Gastrocnemius medialis (tissue), 4 donors: ENCODE measurements around the gene SH2D3A. TPM values are rescaled to one million over a fixed set of nuclear protein-coding genes. Genes with fewer than 3 reads are reported as not detected.

Source experiments
- ATAC-seq, 2 donors: fragments of 150-250 bp; one replicate each; pipeline ENCODE4 v1.9.1; 2016
- DNase-seq, 2 donors: peaks; one replicate each; pipeline ENCODE4 v3.0.0-alpha.2; 2019
- H3K27ac ChIP-seq, 4 donors: fragments of 200-600 bp; sonication (generic); 1 replicate in 1 of 4; 2 replicates in 3 of 4; pipeline ENCODE4 v1.5.1; 2016 to 2018; ENCODE audit warnings: mild to moderate bottlenecking in 2 of 4, moderate library complexity in 1 of 4
- H3K27me3 ChIP-seq, 3 donors: fragments of 200-600 bp; sonication (generic) in 2 of 3; 1 replicate in 1 of 3; 2 replicates in 2 of 3; pipeline versions ENCODE4 v1.5.1 to v1.6.0; 2016 to 2019; ENCODE audit warnings: mild to moderate bottlenecking in 1 of 3, moderate library complexity in 1 of 3
- H3K36me3 ChIP-seq, 2 donors: fragments of 200-600 bp; sonication (generic) in 1 of 2; one replicate each; pipeline ENCODE4 v1.5.1; 2017 to 2018
- H3K4me1 ChIP-seq, 2 donors: fragments of 200-600 bp; sonication (generic) in 1 of 2; one replicate each; pipeline ENCODE4 v1.5.1; 2016 to 2017; ENCODE audit warnings: mild to moderate bottlenecking in 2 of 2
- H3K4me3 ChIP-seq, 4 donors: fragments of 200-600 bp; sonication (generic) in 3 of 4; 1 replicate in 1 of 4; 2 replicates in 3 of 4; pipeline ENCODE4 v1.5.1; 2016 to 2019; ENCODE audit warnings: mild to moderate bottlenecking in 2 of 4
- H3K9me3 ChIP-seq, 3 donors: fragments of 200-600 bp; sonication (generic) in 2 of 3; 1 replicate in 1 of 3; 2 replicates in 2 of 3; pipeline ENCODE4 v1.5.1; 2016 to 2019
- POLR2A ChIP-seq, 2 donors: fragments of 450-650 bp; IDR thresholded peaks; one replicate each; pipeline ENCODE4 v1.6.1; 2017; ENCODE audit warnings: antibody characterized with exemption in 2 of 2, mild to moderate bottlenecking in 2 of 2, moderate library complexity in 2 of 2
- in situ Hi-C, 4 donors: fragments of 200-750 bp; cut with MboI; loops; one replicate each; pipeline versions ENCODE4 v1.15.0 to v1.8.0; 2017; ENCODE audit warnings: low sequenced_read_pairs in 4 of 4
- intact Hi-C: fragments of 100-400 bp; cut with DNase I; formaldehyde crosslinking; loops from one replicate; pipeline ENCODE4 v1.15.1; 2023; ENCODE audit warnings: low total_unique reads
- total RNA-seq, 4 donors: library from RNA; depleted of rRNA; stranded (reverse); fragments of >200 nt; gene quantifications; one replicate each; pipeline versions ENCODE4 v1.1.0 to v1.2.3, GENCODE V29; 2016
- TF ChIP-seq, protein P1 (sequence below), 5 experiments: fragments of 450-650 bp in 3 of 5; fragments of 200-600 bp in 2 of 5; sonication (generic) in 2 of 5; IDR thresholded peaks in 4 of 5; conservative IDR thresholded peaks in 1 of 5; 1 replicate in 4 of 5; 2 replicates in 1 of 5; pipeline ENCODE4 v1.5.1; 2016 to 2019; ENCODE audit warnings: antibody characterized with exemption in 5 of 5, mild to moderate bottlenecking in 3 of 5, moderate library complexity in 3 of 5

Gene SH2D3A
- total RNA-seq, 4 donors from 2014 or later, result not detected

DNA sequence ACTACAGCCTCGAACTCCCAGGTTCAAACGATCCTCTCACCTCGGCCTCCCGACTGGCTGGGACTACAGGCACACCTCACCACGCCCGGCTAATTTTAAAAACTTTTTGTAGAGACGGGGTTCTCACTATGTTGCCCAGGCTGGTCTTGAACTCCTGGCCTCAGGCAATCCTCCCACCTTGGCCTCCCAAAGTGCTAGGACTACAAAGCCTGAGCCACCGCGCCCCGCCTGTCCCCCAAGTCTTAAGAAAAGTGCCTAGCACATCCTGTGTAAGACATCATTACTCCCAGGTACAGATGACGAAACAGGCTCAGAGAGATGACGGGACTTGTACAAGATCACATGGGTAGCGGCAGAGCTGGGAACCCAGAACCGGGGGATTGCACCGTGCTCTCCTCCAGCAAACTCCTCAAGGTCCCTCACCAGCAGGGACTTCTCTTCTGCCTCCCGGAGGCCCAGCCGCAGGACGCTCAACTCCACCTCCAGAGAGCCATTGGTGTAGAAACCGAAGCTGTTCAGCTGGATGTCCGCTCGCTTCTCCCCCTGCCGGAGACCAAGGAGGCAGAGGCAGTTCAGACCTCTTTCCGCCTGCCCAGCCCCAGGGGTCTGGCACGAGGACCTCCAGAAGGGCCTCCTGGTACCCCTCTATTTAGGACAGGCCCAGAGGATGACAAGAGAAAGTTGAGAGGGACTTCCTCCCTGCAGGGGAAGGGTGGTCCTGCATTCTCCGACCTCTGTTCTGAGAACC is 30.9 kb downstream of the SH2D3A start:
- TF ChIP-seq POLR2A (IDR thresholded peaks at IDR 0.05), result peak; percentile 17 to 18
- TF ChIP-seq, protein P1, sequence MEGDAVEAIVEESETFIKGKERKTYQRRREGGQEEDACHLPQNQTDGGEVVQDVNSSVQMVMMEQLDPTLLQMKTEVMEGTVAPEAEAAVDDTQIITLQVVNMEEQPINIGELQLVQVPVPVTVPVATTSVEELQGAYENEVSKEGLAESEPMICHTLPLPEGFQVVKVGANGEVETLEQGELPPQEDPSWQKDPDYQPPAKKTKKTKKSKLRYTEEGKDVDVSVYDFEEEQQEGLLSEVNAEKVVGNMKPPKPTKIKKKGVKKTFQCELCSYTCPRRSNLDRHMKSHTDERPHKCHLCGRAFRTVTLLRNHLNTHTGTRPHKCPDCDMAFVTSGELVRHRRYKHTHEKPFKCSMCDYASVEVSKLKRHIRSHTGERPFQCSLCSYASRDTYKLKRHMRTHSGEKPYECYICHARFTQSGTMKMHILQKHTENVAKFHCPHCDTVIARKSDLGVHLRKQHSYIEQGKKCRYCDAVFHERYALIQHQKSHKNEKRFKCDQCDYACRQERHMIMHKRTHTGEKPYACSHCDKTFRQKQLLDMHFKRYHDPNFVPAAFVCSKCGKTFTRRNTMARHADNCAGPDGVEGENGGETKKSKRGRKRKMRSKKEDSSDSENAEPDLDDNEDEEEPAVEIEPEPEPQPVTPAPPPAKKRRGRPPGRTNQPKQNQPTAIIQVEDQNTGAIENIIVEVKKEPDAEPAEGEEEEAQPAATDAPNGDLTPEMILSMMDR (IDR thresholded peaks at IDR 0.05 in 4 of 5, conservative IDR thresholded peaks at IDR 0.05 in 1 of 5), result peak; percentile 19 to 62 (median 50)
- ATAC-seq (no peak), DNase-seq (peak; percentile 48 to 68)
- in situ Hi-C loops, result loop anchor here in 2 of 4 donors (10.0 to 25.0 kb wide), 3 partner anchors 128 to 349 kb away; partner anchors contain the start of genes GTF2F1 (in 1 of the 2), PSPN (in 1 of the 2) and TUBB4A (in 1 of the 2)
- intact Hi-C loops, result loop anchor here (2.0 to 10.0 kb wide), 5 partner anchors 204 to 888 kb away; partner anchors contain the start of genes NDUFA11, PET100, SLC25A23 and TNFSF9
- no peaks in the 10 kb centered on the region for H3K27me3 ChIP-seq
- H3K4me3 ChIP-seq, result peak overlapping the region; percentile 83 to 98 (median 88)
- peak overlapping the region; percentile 91 to 97 (median 95) for H3K27ac ChIP-seq
- peaks cover 0 to 21% of the 10 kb centered on the region in 2 donors for H3K36me3 ChIP-seq
- no peaks in the 10 kb centered on the region for H3K9me3 ChIP-seq
- peaks cover 25 to 34% of the 10 kb centered on the region in 2 donors for H3K4me1 ChIP-seq

GRCh38 chr19:6735181-6735911 is 31.9 kb downstream of the SH2D3A start:
- H3K4me1 ChIP-seq, result peaks cover 21 to 28% of the 10 kb centered on the region in 2 donors
- H3K9me3 ChIP-seq, result no peaks in the 10 kb centered on the region
- intact Hi-C loops (loop anchor here (5.0 to 10.0 kb wide), 4 partner anchors 203 to 889 kb away; partner anchors contain the start of genes NDUFA11, PET100, SLC25A23 and TNFSF9), in situ Hi-C loops (loop anchor here in 2 of 4 donors (10.0 to 25.0 kb wide), 3 partner anchors 129 to 348 kb away; partner anchors contain the start of genes GTF2F1 (in 1 of the 2), PSPN (in 1 of the 2) and TUBB4A (in 1 of the 2))
- DNase-seq (no peak), ATAC-seq (no peak)
- no peak overlapping the region for H3K4me3 ChIP-seq
- TF ChIP-seq POLR2A (IDR thresholded peaks at IDR 0.05), result no peak
- TF ChIP-seq, protein P1 (IDR thresholded peaks at IDR 0.05 in 4 of 5, conservative IDR thresholded peaks at IDR 0.05 in 1 of 5), result no peak
- H3K27ac ChIP-seq, result peak overlapping the region in 2 of 4 donors; percentile 91 to 95
- peaks cover 0 to 24% of the 10 kb centered on the region in 2 donors for H3K36me3 ChIP-seq
- H3K27me3 ChIP-seq, result no peaks in the 10 kb centered on the region

- DNase-seq, result no peak
- intact Hi-C loops, result loop anchor here (10.0 kb wide), 3 partner anchors 279 to 891 kb away; partner anchors contain the start of genes NDUFA11, PET100, SLC25A23 and VMAC
- Histone ChIP-seq H3K9me3 (no peaks in the 10 kb centered on the region), H3K4me3 (no peak overlapping the region), H3K4me1 (peaks cover 21 to 27% of the 10 kb centered on the region in 2 donors), H3K36me3 (peaks cover 0 to 24% of the 10 kb centered on the region in 2 donors), H3K27ac (no peak overlapping the region), H3K27me3 (no peaks in the 10 kb centered on the region)
- in situ Hi-C loops, result loop anchor here in 2 of 4 donors (10.0 to 25.0 kb wide), 3 partner anchors 131 to 347 kb away; partner anchors contain the start of genes GTF2F1 (in 1 of the 2), PSPN (in 1 of the 2) and TUBB4A (in 1 of the 2)
- TF ChIP-seq POLR2A (IDR thresholded peaks at IDR 0.05), result no peak
- TF ChIP-seq, protein P1 (IDR thresholded peaks at IDR 0.05 in 4 of 5, conservative IDR thresholded peaks at IDR 0.05 in 1 of 5), result no peak
- ATAC-seq, result no peak
Observed at GRCh38 chr19:6734096-6734696, 33.0 kb downstream of the SH2D3A start.
